ENCODE measurements around the gene SPDYE4.

The SPDYE4 gene

DNA sequence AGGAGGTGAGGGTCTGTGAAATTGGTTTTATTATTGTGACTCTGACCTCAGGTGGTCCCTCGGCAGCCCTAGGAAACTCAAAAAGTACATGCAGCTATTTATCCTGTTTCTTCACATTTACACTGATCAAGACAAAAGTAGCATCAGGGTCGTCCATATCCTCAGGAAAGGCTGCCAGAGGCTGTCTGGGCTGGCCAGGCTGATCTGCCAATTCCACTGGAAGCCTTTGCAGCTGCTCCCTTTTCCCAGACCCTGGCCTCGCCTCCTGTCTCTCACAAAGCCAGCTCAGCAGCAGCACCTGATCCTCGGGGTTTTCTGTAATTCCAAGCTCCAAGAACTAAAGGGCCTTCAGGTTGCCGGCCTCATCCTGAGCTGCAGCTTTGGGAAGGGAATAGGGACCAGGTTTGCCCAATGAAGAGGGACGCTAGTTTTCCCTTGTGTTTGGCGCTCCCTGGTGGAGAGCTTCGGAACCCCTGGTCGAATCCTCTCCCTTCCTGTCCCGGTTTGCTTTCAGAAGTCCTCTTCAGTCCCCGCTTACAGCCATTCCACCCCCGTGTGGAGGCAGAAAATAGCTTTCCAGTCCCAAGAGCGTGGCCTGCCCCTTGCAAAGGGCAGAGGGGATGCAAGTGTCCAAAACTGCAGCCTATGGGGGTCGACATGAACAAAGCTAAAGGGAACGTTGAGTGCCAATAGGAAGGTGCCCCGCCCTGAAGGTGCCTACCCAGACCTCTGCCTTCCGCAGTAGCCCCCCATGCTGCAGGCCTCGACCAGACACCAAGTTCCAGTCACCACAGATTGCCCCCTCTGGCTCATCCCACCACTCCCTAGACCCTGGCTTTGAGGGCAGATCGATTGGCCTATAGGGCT lies 27.4 kb upstream of the SPDYE4 start:
- in situ Hi-C loops (cut with MboI; ENCODE audit: low sequenced_read_pairs) = no loop called here

DNA sequence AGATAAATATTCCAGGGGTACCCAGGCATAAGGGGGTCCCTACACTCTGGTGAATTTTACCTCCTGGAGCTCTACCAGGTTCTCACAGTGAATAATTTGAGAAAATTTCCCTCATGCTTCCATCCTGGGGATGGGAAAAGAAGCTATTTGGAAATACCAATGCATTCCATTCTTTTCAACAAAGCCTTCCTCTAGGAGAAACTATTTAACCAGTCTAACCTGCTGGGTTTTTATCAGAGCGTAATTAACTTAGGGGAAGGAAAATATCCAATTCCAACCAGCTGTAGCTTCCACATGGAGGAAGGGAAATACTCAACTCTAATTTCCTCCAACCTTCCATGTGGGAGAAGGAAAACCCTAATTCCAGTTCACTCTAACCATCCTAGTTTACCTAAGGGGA lies 23.8 kb upstream of the SPDYE4 start:
- in situ Hi-C loops (cut with MboI; ENCODE audit: low sequenced_read_pairs) = no loop called here

DNA sequence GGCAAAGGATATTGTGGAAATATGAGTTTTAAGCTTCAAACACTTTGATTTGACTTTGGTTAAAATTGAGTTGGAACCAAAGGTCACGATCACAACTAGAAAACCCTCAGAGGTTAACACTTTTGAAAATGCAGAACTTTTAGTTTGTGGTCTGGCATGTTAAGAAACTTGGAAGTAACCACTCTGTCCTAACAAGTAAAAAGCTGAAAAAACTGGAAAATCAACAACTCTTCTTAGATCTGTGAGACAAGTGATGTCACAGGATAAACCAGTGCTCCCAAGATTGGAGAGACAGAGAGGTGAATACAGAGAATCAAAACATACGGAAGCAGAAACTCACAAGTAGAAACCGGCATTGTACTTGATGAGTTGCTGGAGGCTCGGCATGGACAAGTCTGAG lies 23.4 kb upstream of the SPDYE4 start:
- in situ Hi-C loops (cut with MboI; ENCODE audit: low sequenced_read_pairs) = no loop called here

DNA sequence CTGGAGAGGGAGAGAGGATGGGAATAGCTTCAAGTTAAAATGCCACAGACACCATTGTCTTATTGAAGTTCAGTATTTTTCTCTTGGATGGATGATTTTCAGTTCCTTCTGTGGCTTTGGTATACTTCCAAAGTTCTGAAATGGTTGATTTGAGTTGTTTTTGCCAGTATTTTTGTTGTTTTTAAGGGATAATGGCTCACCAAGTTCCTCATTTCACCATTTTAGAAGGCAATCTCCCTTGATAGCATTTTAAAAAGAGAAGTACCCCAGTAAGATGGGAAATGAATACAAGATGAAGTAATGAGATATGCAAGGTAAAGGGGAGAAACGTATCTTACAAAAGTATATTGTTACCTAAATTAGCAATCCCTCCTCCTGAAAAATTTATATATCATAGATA lies 18.5 kb upstream of the SPDYE4 start:
- in situ Hi-C loops (cut with MboI; ENCODE audit: low sequenced_read_pairs) = no loop called here

DNA sequence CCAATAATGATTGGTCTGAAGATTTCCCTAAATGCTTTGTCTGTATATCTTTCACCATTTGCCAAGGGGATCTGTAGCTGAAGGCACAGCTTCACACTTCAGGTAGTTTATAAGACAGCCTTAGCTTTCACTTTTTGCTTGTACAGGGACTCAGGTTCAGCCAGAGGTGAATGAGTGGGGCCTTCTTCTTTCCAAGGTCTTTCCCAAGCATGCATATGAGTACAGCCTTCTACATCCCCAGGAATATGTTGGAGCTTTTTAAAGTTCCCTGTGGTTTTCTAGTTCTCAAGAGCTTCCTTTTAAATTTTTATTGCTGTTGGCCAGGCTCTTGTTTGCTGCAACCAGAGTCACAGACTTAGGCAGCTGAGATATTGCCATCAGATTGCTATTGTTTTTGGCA lies 17.9 kb upstream of the SPDYE4 start:
- in situ Hi-C loops (cut with MboI; ENCODE audit: low sequenced_read_pairs) = no loop called here

DNA sequence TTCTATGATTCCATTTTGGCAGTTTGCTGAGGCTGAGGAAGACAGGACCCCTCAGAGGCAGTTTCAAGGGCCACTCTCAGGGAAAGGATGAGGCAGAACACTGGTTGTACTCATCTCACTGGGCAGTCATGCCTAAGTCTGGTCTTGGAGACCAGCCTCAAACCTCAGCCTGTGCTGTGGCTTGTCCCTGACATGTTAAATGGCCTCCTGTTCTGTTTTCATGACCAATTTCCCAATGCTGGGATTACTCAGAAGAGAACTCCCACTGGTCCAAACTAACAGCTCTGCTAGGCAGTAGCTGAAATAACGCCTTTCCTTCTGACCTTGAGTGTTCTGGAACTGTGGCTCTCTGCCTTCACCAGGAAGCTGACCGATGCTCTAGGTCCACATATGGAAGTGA lies 8.4 kb upstream of the SPDYE4 start:
- in situ Hi-C loops (cut with MboI; ENCODE audit: low sequenced_read_pairs) = loop anchor here (25.0 kb wide), 1 partner anchor 704 kb away; no protein-coding TSS in a partner anchor

DNA sequence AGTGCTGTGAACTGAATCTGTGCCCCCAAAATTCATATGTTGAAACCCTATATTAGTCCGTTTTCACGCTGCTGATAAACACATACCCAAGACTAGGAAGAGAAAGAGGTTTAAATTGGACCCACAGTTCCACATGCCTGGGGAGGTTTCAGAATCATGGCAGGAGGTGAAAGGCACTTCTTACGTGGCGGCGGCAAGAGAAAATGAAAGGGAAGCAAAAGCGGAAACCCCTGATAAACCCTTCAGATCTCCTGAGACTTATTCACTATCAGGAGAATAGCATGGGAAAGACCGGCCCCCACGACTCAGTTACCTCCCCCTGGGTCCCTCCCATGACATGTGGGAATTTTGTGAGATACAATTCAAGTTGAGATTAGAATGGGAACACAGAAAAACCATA lies 3.7 kb upstream of the SPDYE4 start:
- in situ Hi-C loops (cut with MboI; ENCODE audit: low sequenced_read_pairs) = loop anchor here (25.0 kb wide), 1 partner anchor 700 kb away; no protein-coding TSS in a partner anchor

DNA sequence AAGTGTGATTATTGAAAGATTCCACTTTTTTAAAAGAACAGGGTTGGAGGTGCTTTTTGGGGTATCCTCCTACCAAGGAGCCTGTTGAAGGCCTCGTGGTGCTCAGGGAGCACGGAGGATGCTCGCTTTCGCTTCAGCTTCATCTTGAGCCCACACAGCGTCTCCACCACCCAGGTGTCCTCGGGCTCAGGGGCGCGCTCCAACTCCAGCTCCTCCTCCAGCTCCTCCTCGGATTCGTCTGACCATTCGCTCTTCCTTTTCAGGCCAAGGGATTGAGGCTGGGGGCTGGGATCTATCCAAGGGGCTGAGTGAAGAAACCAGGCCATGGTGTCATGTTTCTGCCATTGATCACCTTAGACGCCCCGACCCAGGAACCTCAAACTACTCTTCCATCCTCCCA lies 1.2 kb downstream of the SPDYE4 start:
- in situ Hi-C loops (cut with MboI; ENCODE audit: low sequenced_read_pairs) = loop anchor here (25.0 kb wide), 1 partner anchor 695 kb away; no protein-coding TSS in a partner anchor

DNA sequence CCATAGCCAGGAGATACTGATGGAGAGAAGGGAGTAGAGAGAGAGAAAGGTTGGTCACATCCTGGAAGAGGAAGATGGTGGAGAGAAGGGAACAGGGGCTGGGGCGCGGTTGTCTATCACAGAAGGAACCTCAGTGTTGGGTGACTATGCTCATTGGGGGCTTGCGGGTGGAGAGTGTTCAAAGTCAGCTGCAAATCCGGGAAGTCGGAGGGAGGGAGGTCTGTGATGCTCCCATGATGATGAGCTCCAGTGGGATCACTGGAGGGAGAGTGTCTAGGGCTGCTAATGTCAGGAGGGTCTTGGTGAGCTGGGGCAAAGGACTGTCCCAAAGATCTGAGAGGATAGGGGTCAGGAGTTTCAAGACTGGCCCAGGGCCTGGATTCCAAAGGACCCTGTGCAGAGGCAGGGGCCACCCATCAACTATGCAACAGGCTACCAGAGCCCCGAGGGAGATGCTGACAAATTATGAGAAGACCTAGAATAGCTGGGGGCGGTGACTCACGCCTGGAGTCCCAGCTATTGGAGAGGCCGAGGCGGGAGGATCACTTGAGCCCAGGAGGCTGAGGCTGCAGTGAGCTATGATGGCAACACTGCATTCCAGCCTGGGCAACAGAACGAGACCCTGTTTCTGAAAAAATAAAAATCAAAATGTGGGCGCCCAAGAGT lies 2.6 kb downstream of the SPDYE4 start:
- in situ Hi-C loops (cut with MboI; ENCODE audit: low sequenced_read_pairs) = loop anchor here (25.0 kb wide), 1 partner anchor 693 kb away; no protein-coding TSS in a partner anchor

DNA sequence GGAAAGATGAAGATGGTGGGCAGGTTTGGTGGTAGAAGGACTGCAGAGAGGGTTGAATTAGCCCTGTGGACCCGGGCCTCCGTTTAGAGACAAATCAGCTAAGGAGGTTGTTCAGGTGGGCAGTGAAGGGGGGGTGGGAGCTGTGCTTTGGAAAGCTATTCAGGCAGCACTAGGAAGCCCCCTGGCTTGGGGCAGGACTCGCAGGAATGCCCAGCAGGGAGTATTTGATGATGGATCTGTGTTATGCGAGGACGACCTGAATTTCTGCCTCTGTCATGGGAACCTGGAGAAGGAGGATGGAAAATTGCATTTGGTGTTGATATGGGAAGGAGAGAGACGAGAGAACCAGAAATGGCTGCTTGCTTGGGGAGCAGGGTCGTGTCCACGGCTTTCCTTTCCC lies 3.5 kb downstream of the SPDYE4 start:
- in situ Hi-C loops (cut with MboI; ENCODE audit: low sequenced_read_pairs) = loop anchor here (25.0 kb wide), 1 partner anchor 693 kb away; no protein-coding TSS in a partner anchor

DNA sequence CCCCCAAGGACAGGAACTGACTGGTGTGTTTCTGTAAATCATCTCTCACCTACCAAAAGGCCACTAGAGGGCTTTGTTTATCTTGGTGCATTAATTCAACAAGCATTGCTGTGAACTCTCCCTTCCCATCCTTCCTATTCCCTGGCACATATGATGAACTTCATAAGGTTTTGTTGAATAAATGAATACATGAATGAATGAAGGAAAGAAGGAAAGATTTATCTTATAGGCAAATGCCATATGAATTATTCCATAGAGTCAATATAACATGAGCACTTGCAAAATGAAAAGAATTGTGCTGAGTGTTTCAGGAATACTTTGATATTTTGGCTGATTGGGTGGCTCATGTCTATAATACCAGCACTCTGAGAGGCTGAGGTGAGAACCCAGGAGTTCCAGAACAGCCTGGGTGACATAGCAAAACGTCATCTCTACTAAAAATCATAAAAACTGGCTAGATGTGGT lies 4.3 kb downstream of the SPDYE4 start:
- in situ Hi-C loops (cut with MboI; ENCODE audit: low sequenced_read_pairs) = loop anchor here (25.0 kb wide), 1 partner anchor 692 kb away; no protein-coding TSS in a partner anchor

DNA sequence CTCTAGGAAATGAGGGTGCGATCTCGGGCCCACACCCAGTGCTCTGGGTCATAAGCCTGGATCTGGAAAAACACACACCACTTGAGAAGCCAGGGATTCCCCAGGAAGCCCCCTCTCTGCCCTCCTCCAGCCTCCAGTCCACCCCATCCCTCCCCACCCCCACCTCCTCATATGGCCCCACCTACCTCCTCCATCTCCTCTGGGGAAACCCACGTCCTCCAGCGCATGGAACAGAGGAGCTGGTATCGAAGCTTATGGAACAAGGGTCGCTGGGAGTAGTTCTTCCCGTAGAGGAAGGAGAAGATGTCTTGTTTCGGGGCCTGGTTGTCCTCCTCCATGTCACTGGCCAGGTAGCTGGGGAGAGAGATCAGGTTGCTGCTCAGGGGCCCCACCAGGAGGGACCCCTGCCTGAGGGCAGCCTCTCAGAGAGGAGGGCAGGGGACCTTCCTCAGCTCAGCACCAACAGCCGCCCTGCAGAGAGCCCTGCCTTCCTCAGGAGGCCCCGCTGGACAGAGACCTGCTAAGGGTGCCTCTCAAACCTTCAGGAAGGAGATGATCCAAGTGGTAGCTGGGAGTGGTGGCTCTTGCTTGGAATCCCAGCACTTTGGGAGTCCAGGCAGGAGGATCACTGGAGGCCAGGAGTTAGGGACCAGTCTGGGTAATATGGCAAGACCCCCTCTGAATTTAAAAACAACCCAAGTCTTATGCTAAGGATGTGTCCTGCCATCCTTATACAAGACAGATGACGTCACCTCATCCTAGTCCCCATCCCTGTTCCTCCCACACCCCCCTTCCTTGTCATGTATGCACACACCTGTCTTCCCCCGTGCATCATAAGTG lies 5.0 kb downstream of the SPDYE4 start:
- in situ Hi-C loops (cut with MboI; ENCODE audit: low sequenced_read_pairs) = loop anchor here (25.0 kb wide), 1 partner anchor 691 kb away; no protein-coding TSS in a partner anchor

DNA sequence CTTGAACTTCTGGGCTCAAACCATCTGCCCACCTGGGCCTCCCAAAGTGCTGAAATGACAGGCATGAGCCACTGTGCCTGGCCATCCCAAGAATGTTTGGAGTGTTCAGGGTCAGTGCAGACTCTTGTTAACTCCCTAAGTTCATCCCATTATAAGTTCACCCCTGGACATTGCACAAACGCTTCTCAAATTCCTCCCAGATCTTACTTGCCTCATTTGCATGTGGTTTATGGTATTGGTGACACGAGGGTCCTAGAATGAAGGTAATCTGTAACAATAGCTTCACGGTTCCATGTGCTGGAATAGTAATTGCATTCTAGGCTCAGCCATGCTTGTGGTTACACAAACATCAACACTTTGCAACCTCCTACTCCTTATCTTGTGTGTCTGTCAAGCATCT lies 8.7 kb downstream of the SPDYE4 start:
- in situ Hi-C loops (cut with MboI; ENCODE audit: low sequenced_read_pairs) = loop anchor here (25.0 kb wide), 2 partner anchors 337 to 687 kb away; no protein-coding TSS in a partner anchor

DNA sequence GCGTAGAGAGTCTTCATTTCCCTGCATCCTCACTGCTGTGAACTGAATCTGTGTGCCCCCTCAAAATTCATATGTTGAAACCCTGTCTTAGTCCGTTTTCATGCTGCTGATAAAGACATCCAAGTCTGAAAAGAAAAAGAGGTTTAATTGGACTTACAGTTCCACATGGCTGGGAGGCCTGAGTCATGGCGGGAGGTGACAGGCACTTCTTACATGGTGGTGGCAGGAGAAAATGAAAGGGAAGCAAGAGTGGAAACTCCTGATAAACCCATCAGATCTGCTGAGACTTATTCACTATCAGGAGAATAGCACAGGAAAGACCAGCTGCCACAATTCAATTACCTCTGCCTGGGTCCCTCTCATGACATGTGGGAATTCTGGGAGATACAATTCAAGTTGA lies 10.6 kb downstream of the SPDYE4 start:
- in situ Hi-C loops (cut with MboI; ENCODE audit: low sequenced_read_pairs) = loop anchor here (25.0 kb wide), 1 partner anchor 335 kb away; no protein-coding TSS in a partner anchor

DNA sequence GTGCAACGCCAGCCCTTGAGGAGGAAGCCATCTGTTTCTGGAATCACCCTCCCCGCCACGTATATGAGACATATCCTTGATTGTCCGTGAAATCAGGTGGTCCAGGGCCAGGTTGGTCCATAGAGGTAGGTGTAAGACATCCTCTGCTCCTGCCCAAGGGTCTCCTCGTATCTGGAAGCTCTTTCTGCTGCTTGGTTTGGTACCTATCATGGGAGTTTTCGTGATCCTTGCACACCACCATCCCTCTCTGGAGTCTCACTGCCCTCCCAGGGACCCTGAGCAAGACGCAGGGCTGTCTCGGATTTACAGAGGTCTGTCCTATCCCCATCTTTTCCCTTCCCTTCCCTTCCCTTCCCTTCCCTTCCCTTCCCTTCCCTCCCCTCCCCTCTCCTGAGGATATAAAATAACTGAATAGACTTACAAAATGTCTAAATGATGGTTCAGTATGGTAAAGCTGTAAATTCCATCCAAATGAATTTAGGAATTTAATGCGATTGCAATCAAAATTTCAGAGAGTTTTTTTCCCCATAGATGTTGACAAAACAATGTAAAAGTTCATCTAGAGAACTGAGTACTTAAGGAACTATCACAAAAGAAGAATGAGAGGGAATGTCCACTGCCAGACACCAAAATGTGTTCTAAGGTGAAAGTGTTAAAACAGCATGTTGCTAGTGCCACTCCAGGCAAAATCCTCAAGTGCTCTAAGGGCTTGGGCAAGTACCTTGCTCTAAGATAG lies 11.7 kb downstream of the SPDYE4 start:
- in situ Hi-C loops (cut with MboI; ENCODE audit: low sequenced_read_pairs) = loop anchor here (25.0 kb wide), 1 partner anchor 334 kb away; no protein-coding TSS in a partner anchor

DNA sequence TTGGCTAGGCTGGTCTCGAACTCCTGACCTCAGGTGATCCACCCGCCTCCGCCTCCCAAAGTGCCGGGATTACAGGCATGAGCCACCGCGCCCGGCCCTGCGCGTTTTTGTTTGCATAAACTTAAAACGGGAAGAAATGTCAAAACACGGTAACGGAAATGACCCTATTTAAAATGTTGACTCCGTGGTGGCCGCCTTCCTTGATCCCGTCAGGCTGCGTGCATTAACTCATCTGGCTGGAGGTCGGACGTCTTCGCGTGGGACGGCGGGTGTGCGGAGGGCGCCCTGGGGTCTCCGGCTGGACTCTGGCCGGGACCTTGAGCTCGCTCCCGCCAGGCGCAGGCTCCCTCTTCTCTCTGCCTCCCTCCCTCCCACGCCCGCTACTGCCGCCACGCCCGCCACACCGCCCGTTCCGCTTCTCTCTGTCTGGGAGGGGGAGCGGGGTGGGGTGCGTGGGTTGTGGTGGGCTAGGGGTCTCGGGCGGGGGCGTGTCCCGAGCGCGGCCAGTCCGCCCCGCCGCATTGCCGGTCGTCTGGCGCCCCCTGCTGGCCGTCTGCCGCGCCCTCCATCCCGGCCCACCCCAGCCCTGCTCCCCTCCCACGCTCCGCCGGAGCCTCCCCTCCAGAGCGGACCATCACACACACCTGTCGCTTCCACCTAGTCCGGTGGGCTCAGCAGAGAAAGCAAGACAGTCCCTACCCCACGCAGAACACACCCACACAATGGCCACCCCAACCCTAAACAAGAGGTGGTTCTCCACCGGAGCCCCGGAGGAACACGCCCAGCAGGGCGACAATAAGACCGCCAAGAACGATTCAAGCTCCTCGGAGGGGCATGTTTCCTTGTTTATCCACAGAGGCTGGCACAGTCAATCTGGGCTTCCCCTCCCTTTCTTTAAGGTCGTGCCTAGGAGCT lies 12.5 kb downstream of the SPDYE4 start:
- in situ Hi-C loops (cut with MboI; ENCODE audit: low sequenced_read_pairs) = loop anchor here (25.0 kb wide), 1 partner anchor 334 kb away; no protein-coding TSS in a partner anchor

DNA sequence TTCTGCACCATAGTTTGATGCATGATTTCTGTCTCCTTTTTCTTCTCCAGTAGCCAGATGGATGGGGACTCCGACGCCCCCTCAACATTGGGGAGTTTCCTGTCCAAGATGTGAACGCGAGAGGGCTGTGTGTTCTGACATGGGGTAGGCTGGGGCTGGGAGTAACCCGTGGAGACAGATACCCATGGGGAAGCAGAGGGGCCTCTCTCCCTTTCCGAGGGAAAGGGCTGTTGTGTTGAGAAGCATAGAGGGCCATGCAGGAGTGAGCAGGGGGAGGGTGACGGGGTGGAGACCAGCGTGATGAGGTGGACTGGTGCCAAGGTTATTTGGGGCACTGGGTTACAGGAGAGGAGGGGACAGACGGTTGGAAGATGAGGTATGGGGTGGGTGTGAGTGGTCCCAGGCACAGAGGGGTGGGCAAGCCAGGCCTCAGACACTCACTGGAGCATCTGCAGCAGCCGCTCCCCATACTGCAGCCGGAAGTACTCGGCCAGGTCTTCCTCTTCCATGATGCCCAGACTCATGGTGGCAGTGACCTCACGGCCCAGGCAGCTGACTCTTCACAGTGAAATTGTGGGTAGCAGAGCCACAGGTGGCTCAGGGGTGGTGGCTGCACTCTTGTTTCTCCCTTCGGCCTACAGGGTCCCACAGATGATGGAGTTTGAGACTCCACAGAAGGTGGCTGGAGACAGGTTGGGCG lies 14.1 kb downstream of the SPDYE4 start:
- in situ Hi-C loops (cut with MboI; ENCODE audit: low sequenced_read_pairs) = loop anchor here (25.0 kb wide), 1 partner anchor 332 kb away; no protein-coding TSS in a partner anchor

DNA sequence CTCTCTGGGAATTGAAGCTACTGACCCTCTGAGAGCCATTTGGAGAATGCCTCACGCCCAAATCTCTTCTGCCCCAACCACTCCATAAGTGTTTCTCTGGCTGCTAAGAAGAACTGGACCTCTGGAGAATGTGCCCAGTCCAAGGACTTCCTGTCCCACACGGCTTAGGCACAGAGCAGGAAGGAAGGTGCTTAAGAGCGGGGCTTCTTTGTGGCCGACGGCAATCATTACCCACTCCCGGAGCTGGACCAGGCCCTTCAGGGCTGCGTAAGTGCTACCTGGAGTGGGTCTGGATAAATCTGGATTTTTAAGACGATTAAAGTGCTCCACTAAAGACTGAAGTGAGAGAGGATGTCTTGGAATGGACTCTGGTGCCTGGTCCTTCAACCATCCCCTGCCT lies 15.5 kb downstream of the SPDYE4 start:
- in situ Hi-C loops (cut with MboI; ENCODE audit: low sequenced_read_pairs) = loop anchor here (25.0 kb wide), 1 partner anchor 331 kb away; no protein-coding TSS in a partner anchor
